Keratinocyte (primary cell): ENCODE measurements around the gene AKAP6.

Source experiments
- EZH2 ChIP-seq: IDR thresholded peaks from one replicate; pipeline ENCODE4 v1.6.1; 2012; ENCODE audit warnings: inconsistent platforms, mild to moderate bottlenecking, low read length, moderate library complexity
- TF ChIP-seq, protein P1 (sequence below), 3 experiments: IDR thresholded peaks in 1 of 3; conservative IDR thresholded peaks in 1 of 3; optimal IDR thresholded peaks in 1 of 3; 2 replicates in 2 of 3; 3 replicates in 1 of 3; pipeline versions ENCODE3 to v1.5.1; 2011; ENCODE audit warnings: low read length in 3 of 3, mild to moderate bottlenecking in 3 of 3, moderate library complexity in 2 of 3, control low read depth in 1 of 3, inconsistent platforms in 1 of 3; ENCODE audit not compliant: insufficient read depth in 2 of 3; ENCODE audit errors: extremely low read depth in 1 of 3

DNA sequence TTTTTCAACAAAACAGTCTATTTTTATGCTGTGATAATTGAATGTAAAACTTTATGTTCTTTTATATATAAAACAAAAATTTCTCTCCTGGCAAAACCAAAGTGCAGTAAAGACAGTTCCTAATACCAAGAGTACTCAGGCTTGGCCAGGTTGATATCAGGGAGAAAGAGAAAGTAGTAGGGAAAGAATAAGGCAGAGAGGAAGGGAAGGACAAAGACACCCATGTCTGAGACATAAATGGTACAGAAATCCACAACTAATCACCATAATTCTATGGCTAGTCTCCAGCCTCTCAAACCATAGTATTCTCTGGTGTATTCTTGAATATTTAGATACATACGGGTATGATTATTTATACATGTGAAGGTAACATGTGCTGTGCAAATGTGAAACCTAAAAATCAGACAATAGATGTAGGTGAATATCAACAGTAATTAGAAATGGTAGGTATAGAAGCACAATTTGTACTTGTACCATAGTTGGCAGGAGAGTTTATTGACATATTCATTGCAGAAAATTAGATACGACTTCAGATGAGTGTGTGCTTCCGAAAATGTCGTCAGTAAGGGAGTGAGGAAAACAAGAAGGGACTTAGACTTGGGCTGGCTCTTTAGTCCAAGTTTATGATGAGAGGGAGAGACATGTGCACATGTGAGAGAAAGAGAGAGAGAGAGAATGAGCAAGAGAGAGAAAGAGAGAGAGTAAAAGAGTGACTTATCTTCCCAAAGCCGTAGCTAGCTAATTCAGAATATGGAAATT lies 378.8 kb downstream of the AKAP6 start:
- TF ChIP-seq, protein P1, sequence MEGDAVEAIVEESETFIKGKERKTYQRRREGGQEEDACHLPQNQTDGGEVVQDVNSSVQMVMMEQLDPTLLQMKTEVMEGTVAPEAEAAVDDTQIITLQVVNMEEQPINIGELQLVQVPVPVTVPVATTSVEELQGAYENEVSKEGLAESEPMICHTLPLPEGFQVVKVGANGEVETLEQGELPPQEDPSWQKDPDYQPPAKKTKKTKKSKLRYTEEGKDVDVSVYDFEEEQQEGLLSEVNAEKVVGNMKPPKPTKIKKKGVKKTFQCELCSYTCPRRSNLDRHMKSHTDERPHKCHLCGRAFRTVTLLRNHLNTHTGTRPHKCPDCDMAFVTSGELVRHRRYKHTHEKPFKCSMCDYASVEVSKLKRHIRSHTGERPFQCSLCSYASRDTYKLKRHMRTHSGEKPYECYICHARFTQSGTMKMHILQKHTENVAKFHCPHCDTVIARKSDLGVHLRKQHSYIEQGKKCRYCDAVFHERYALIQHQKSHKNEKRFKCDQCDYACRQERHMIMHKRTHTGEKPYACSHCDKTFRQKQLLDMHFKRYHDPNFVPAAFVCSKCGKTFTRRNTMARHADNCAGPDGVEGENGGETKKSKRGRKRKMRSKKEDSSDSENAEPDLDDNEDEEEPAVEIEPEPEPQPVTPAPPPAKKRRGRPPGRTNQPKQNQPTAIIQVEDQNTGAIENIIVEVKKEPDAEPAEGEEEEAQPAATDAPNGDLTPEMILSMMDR (optimal IDR thresholded peaks at IDR 0.05 in 1 of 3, IDR thresholded peaks at IDR 0.05 in 1 of 3, conservative IDR thresholded peaks at IDR 0.05 in 1 of 3; ENCODE audit: extremely low read depth in 1 of 3, insufficient read depth in 2 of 3, low read length in 3 of 3), result no peak
- TF ChIP-seq EZH2, result no peak
